Activated CD8-positive, alpha-beta memory T cell treated with anti-CD3 and anti-CD28 coated beads for 36 hours (primary cell): ENCODE data around the gene RAPGEF6. TPM values are rescaled to one million over a fixed set of nuclear protein-coding genes. Genes with fewer than 3 reads are reported as not detected.
"Not testable (repeated sequence)": the region's sequence is repeated elsewhere in the genome, so short reads cannot be mapped to it uniquely, and the experiment has no call there.

Source experiments
- CTCF ChIA-PET: fragments of 350-600 bp; sonication (Branson Sonifier 250); formaldehyde crosslinking; loops from one replicate; lab custom pipeline; 2021; ENCODE audit warnings: antibody characterized with exemption; lab: Charles Lee
- POLR2A ChIA-PET: fragments of 350-600 bp; sonication (Branson Sonifier 250); formaldehyde crosslinking; loops from one replicate; lab custom pipeline; 2021; ENCODE audit warnings: antibody characterized with exemption; lab: Charles Lee
- total RNA-seq, 2 experiments: library from RNA; stranded (reverse); gene quantifications; one replicate each; pipeline ENCODE4 v1.2.3, GENCODE V29; 2021

RAPGEF6 gene
- total RNA-seq, 2 experiments from 2014 or later: 23.2 to 24.4 TPM

GRCh38 chr5:131384616-131385214 is 250.3 kb downstream of the RAPGEF6 start:
- CTCF ChIA-PET: interaction anchor here (0.7 to 1.7 kb wide), 7 partner anchors 9 to 120 kb away, joined by 3 to 4 read pairs (median 3); no protein-coding TSS in a partner anchor

GRCh38 chr5:131384173-131384572 is 250.9 kb downstream of the RAPGEF6 start:
- ChIA-PET POLR2A (interaction anchor here (0.5 to 1.5 kb wide), 6 partner anchors 9 to 130 kb away, joined by 3 to 6 read pairs (median 4); no protein-coding TSS in a partner anchor), CTCF (interaction anchor here (0.8 to 1.7 kb wide), 4 partner anchors 9 to 119 kb away, joined by 3 to 4 read pairs (median 3); no protein-coding TSS in a partner anchor)

More at GRCh38 chr5:131384616-131385214, 250.3 kb downstream of the RAPGEF6 start:
- POLR2A ChIA-PET: interaction anchor here (0.5 to 1.5 kb wide), 6 partner anchors 9 to 130 kb away, joined by 4 to 6 read pairs (median 4); no protein-coding TSS in a partner anchor

- CTCF ChIA-PET: interaction anchor here (0.8 to 2.8 kb wide), 7 partner anchors 10 to 118 kb away, joined by 3 to 16 read pairs (median 3); partner anchors contain the start of gene CDC42SE2
- POLR2A ChIA-PET: interaction anchor here (0.5 to 2.1 kb wide), 9 partner anchors 13 to 130 kb away, joined by 3 to 6 read pairs (median 5); partner anchors contain the start of gene CDC42SE2
These were observed 252.3 kb downstream of the RAPGEF6 start for GRCh38 chr5:131382407-131383395.

GRCh38 chr5:131381777-131382176 is 253.3 kb downstream of the RAPGEF6 start:
- POLR2A ChIA-PET: interaction anchor here (0.6 to 2.1 kb wide), 7 partner anchors 14 to 216 kb away, joined by 3 to 6 read pairs (median 4); partner anchors contain the start of genes CDC42SE2 and HINT1
- CTCF ChIA-PET: interaction anchor here (0.6 to 2.8 kb wide), 8 partner anchors 9 to 117 kb away, joined by 3 to 16 read pairs (median 3); partner anchors contain the start of gene CDC42SE2

GRCh38 chr5:131381021-131381420 is 254.0 kb downstream of the RAPGEF6 start:
- CTCF ChIA-PET: interaction anchor here (2.8 kb wide), 1 partner anchor 8 kb away, joined by 16 read pairs; no protein-coding TSS in a partner anchor
- POLR2A ChIA-PET: interaction anchor here (1.3 to 2.1 kb wide), 3 partner anchors 117 to 216 kb away, joined by 4 to 5 read pairs (median 5); partner anchors contain the start of genes CDC42SE2 and HINT1

GRCh38 chr5:131380238-131380637 is 254.8 kb downstream of the RAPGEF6 start:
- POLR2A ChIA-PET: interaction anchor here (0.6 kb wide), 1 partner anchor 11 kb away, joined by 4 read pairs; no protein-coding TSS in a partner anchor
- CTCF ChIA-PET: not testable (repeated sequence)

GRCh38 chr5:131379723-131380122 is 255.3 kb downstream of the RAPGEF6 start:
- ChIA-PET POLR2A (interaction anchor here (0.6 to 1.3 kb wide), 5 partner anchors 12 to 115 kb away, joined by 3 to 4 read pairs (median 3); no protein-coding TSS in a partner anchor), CTCF (no interaction called here)

GRCh38 chr5:131378721-131379541 is 256.1 kb downstream of the RAPGEF6 start:
- CTCF ChIA-PET: interaction anchor here (0.9 kb wide), 1 partner anchor 10 kb away, joined by 3 read pairs; no protein-coding TSS in a partner anchor
- POLR2A ChIA-PET: interaction anchor here (0.5 to 1.7 kb wide), 6 partner anchors 20 to 214 kb away, joined by 3 to 5 read pairs (median 3); partner anchors contain the start of gene HINT1

GRCh38 chr5:131377785-131378325 is 257.2 kb downstream of the RAPGEF6 start:
- CTCF ChIA-PET: interaction anchor here (1.4 kb wide), 1 partner anchor 115 kb away, joined by 5 read pairs; no protein-coding TSS in a partner anchor
- POLR2A ChIA-PET: interaction anchor here (0.5 to 1.7 kb wide), 3 partner anchors 92 to 213 kb away, joined by 4 to 7 read pairs (median 5); partner anchors contain the start of gene HINT1

- POLR2A ChIA-PET: interaction anchor here (0.6 to 1.7 kb wide), 2 partner anchors 110 to 212 kb away, joined by 4 to 7 read pairs; partner anchors contain the start of gene HINT1
- CTCF ChIA-PET: interaction anchor here (1.4 kb wide), 1 partner anchor 114 kb away, joined by 5 read pairs; no protein-coding TSS in a partner anchor
These were observed 257.7 kb downstream of the RAPGEF6 start for GRCh38 chr5:131377346-131377745.

- ChIA-PET CTCF (interaction anchor here (0.6 to 1.2 kb wide), 2 partner anchors 9 to 24 kb away, joined by 3 to 4 read pairs; no protein-coding TSS in a partner anchor), POLR2A (interaction anchor here (0.9 to 1.3 kb wide), 2 partner anchors 9 to 122 kb away, joined by 3 to 6 read pairs; no protein-coding TSS in a partner anchor)
These were observed 259.7 kb downstream of the RAPGEF6 start for GRCh38 chr5:131375351-131375750.

Other genes with a start within 250 kb of the RAPGEF6 start
- 10 to 100 TPM; 15.0 TPM for gene FNIP1, start 161.8 kb upstream of the RAPGEF6 start, total RNA-seq